ENCODE measurements around the gene ADAM15. TPM values are rescaled to one million over a fixed set of nuclear protein-coding genes. Genes with fewer than 3 reads are reported as not detected.

ADAM15 gene
- total RNA-seq, 1 donor from 2014 or later: 186 TPM

DNA sequence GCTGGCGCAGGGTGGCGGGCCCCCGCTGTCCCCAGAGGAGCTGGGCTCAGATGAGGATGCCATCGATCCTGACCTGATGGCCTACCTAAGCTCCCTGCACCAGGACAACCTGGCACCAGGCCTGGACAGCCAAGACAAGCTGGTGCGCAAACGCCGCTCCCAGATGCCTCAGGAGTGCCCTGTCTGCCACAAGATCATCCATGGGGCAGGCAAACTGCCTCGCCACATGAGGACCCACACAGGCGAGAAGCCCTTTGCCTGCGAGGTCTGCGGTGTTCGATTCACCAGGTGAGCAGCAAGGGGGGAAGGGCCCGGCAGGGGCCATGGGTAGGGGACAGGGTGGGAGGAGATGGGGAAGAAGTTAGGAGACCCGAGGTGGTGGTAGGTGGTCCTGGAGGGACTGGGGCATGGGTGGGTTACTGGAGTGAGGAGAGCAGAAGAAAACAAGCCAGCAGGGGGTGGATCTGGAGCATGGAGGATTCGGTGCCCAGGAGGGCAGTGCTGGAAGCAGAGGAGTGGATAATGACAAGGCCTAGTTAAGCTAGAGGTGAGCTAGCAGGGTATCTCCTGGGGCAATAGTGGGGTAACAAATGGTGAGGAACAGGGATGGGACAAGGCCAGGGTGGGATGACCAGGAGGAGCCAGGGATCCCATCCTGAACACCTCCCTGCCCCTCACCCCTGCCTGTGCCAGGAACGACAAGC, 35.4 kb upstream of the ADAM15 start:
- DNase-seq (ENCODE audit: low read depth): no peak
- Histone ChIP-seq H3K27me3 (ENCODE audit: control insufficient read depth, insufficient read depth, low read length) (no peaks in the 10 kb centered on the region), H3K4me3 (ENCODE audit: low read depth, low read length) (no peak overlapping the region), H3K36me3 (ENCODE audit: control insufficient read depth, insufficient read depth, low read length) (no peaks in the 10 kb centered on the region)
- TF ChIP-seq, protein P1, sequence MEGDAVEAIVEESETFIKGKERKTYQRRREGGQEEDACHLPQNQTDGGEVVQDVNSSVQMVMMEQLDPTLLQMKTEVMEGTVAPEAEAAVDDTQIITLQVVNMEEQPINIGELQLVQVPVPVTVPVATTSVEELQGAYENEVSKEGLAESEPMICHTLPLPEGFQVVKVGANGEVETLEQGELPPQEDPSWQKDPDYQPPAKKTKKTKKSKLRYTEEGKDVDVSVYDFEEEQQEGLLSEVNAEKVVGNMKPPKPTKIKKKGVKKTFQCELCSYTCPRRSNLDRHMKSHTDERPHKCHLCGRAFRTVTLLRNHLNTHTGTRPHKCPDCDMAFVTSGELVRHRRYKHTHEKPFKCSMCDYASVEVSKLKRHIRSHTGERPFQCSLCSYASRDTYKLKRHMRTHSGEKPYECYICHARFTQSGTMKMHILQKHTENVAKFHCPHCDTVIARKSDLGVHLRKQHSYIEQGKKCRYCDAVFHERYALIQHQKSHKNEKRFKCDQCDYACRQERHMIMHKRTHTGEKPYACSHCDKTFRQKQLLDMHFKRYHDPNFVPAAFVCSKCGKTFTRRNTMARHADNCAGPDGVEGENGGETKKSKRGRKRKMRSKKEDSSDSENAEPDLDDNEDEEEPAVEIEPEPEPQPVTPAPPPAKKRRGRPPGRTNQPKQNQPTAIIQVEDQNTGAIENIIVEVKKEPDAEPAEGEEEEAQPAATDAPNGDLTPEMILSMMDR (IDR thresholded peaks at IDR 0.05; ENCODE audit: insufficient read depth, low read length, poor library complexity, severe bottlenecking): no peak

DNA sequence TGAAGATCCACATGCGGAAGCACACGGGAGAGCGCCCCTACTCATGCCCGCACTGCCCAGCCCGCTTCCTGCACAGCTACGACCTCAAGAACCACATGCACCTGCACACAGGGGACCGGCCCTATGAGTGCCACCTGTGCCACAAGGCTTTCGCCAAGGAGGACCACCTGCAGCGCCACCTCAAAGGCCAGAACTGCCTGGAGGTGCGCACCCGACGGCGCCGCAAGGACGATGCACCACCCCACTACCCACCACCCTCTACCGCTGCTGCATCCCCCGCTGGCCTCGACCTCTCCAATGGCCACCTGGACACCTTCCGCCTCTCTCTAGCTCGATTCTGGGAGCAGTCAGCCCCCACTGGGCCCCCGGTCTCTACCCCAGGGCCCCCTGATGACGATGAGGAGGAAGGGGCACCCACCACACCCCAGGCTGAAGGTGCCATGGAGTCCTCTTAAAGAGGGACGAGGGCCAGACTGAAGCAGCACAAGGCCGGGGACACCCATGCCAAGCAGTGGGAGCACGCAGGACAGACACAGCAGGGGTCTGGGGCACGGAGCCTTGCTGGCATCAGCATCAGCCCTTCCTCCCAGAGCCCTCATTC, 34.8 kb upstream of the ADAM15 start:
- TF ChIP-seq, protein P1 (IDR thresholded peaks at IDR 0.05; ENCODE audit: insufficient read depth, low read length, poor library complexity, severe bottlenecking): no peak
- DNase-seq (ENCODE audit: low read depth): no peak
- H3K36me3 ChIP-seq (ENCODE audit: control insufficient read depth, insufficient read depth, low read length): no peaks in the 10 kb centered on the region

DNA sequence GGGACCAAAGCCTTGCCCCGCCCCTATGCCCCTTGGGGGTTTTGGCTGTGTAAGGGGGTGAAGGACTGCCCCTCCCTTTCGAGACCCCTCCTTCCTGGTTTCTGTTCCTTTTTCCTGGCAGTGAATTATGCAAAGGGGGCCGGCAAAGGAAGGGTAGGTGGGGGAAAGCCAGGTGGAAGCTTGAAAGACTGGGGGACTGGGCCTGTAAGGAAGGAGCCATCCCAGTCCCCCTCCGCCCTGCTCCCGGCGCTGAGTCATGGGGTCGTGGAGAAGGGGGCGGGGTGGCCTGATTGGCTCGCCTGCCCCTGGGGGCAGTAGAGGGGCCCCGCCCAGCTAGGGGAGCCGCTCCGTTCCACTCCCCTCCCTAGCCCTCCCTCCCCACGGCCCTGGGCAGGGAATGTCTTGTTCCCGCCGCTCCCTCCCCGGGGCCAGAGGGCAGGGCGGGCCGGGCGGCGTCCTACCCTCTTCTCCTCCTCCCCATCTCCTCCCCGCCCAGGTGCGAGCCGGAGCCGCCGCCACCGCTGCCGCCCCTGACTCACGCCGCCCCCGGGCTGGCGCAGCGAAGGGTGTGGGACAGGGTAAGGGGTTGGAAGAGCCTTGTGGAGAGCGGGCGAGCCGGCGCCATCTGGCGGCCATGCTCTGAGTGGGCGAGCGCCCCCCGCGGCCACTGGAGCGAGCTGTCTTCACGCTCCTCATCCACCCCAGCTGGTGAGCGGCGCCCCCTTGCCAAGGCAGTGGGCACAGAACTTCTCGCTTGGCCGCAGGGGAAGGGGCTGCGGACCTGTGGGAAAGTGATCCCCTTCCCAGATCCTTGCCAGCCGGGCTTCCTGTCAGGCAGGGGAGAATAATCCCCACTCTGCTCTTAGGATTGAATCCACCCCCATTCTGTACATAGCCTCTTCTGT, 33.8 kb upstream of the ADAM15 start:
- Histone ChIP-seq H3K36me3 (ENCODE audit: control insufficient read depth, insufficient read depth, low read length) (no peaks in the 10 kb centered on the region), H3K4me3 (ENCODE audit: low read depth, low read length) (no peak overlapping the region), H3K27me3 (ENCODE audit: control insufficient read depth, insufficient read depth, low read length) (no peaks in the 10 kb centered on the region)
- no peak for DNase-seq (ENCODE audit: low read depth)
- TF ChIP-seq, protein P1 (IDR thresholded peaks at IDR 0.05; ENCODE audit: insufficient read depth, low read length, poor library complexity, severe bottlenecking): peak; percentile 100

More for the DNA sequence above, 34.8 kb upstream of the ADAM15 start:
- Histone ChIP-seq H3K4me3 (ENCODE audit: low read depth, low read length) (no peak overlapping the region), H3K27me3 (ENCODE audit: control insufficient read depth, insufficient read depth, low read length) (no peaks in the 10 kb centered on the region)

DNA sequence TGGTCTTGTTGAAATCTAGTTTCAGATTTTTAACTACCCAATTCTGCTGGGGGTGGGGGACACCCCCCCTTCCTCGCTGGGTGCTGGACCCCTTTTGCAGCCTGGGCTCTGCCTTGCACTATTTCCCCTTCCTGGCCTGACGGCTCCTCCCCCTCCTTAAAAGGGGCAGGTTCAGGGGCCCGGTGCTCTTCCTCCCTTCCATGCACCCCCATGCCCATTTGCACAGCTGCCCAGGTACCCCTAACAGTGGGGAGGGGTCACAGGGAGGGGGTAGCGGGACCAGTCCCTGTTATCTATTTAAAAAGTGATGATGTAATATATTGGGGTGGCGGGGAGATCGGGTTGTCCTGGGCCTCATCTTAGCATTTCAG, 33.2 kb upstream of the ADAM15 start:
- no peak for DNase-seq (ENCODE audit: low read depth)
- TF ChIP-seq, protein P1 (IDR thresholded peaks at IDR 0.05; ENCODE audit: insufficient read depth, low read length, poor library complexity, severe bottlenecking): no peak
- H3K27me3 ChIP-seq (ENCODE audit: control insufficient read depth, insufficient read depth, low read length): no peaks in the 10 kb centered on the region
- no peak overlapping the region for H3K4me3 ChIP-seq (ENCODE audit: low read depth, low read length)
- H3K36me3 ChIP-seq (ENCODE audit: control insufficient read depth, insufficient read depth, low read length): no peaks in the 10 kb centered on the region

DNA sequence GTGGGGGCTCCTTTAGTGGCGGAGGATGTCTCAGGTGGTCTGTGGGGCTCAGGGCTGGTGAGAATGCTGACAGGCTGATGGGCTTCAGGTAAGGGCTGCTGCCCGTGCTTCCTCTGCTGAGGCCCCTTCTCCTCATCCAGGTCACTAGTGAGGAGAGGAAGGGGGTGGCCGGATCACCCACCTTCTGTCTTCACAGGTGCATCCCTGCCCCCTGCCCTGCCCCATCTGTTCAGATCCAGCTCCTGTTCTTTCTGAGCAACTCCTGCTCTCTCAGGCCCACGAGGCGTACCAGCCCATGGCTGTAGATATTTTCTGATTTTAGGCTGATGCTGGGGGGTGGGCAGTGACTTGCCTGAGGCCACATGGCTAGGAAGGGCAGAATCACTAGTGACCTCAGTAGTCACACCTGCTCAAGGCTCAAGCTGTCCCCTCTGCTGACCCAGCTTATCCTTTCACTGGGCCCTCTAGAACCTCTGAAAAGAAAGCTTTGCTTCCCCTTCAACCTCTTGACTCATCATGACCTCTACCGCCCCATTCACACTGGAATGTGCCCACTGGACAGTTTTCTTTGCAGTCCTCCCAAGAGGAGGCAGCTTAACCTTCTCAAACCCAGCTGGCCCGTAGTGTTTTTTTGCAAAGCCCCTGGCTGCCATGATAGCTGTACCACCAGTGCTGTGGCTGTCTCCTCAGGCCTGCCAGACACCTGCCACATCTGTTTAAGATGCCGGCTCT, 32.3 kb upstream of the ADAM15 start:
- H3K36me3 ChIP-seq (ENCODE audit: control insufficient read depth, insufficient read depth, low read length): no peaks in the 10 kb centered on the region
- H3K4me3 ChIP-seq (ENCODE audit: low read depth, low read length): no peak overlapping the region
- no peak for DNase-seq (ENCODE audit: low read depth)
- TF ChIP-seq, protein P1 (IDR thresholded peaks at IDR 0.05; ENCODE audit: insufficient read depth, low read length, poor library complexity, severe bottlenecking): no peak
- no peaks in the 10 kb centered on the region for H3K27me3 ChIP-seq (ENCODE audit: control insufficient read depth, insufficient read depth, low read length)

Measured in kidney epithelial cell (primary cell).